ENCODE measurements around the gene MRPS35.

Gene MRPS35

DNA sequence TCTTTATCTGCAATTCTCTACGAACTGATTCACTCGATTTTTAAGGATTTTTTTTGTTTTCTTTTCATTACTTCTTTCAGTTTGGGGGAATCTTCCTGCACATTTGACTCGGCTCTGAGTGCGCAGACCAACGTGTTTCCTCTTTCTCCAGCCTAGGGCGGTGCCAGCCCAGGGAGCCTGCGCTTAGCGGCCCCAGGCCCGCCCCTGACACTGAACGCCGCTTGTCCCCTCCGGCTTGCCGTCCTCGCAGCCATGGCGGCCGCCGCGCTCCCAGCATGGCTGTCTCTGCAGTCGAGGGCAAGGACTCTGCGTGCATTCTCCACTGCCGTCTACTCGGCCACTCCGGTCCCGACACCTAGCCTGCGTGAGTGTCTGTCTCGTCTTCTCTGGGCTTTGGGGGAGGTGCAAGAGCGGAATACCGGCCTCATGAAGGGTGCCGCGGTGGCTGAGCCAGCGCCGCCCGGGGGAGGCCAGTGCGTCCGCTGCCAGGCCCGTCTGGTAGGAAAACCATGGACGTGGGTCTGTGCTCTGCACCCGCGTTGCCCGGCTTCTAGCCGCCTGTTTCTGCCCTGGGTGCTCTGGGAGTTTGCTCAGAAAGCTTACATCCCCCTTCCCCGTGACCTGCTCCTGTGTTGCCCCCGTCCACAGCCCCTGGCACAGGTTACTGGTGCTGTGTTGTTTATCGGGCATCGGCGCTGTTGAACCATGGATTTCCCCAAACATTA, at the start of gene MRPS35:
MRPS35 (plus strand) TSS at position 241 of the 725 bp plus-strand sequence; CDS start at position 253, 12 bp downstream.
- ATAC-seq (peak; percentile 99), DNase-seq (peak; percentile 92)

- no peak for DNase-seq
- no peak for ATAC-seq
Observed at GRCh38 chr12:27665704-27666103, 44.9 kb upstream of the MRPS35 start.

DNA sequence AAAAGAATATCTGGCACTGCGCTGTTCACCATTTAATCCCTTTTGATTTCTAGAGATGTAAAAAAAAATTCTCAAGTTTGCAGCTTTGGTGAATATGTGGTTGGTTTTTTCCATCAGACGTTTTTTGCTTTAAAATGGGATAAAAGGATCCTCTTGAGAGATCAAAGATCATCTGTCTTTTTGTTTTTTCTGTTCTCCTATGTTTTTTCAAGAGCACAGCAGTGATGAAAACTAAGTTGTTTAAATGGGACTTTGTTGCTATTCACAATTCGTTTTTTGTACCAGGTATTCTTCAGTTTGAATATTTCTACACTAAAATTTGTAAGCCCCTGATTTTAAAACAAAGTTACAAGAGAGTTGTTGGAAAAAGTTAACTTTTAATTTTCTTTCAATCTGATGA, 44.1 kb upstream of the MRPS35 start:
- ATAC-seq: no peak
- no peak for DNase-seq

DNA sequence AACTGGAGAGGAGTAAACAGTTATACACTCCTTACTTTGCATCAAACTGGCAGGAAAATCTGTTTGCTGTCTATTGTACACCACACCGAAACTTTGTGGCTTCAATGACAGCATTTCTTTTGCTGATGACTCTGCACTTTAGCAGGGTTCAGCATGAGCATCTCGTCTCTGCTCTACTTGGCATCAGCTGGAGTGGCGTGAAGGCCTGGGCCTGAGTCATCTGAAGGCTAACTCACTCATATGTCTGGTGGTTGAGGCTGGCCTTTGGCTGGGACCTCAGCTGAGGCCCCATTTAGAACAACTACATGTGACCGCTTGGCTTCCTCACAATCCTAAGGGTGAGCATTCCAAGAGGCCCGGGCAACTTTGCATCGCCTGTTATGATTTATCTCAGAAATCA, 43.1 kb upstream of the MRPS35 start:
- ATAC-seq (no peak), DNase-seq (no peak)

DNA sequence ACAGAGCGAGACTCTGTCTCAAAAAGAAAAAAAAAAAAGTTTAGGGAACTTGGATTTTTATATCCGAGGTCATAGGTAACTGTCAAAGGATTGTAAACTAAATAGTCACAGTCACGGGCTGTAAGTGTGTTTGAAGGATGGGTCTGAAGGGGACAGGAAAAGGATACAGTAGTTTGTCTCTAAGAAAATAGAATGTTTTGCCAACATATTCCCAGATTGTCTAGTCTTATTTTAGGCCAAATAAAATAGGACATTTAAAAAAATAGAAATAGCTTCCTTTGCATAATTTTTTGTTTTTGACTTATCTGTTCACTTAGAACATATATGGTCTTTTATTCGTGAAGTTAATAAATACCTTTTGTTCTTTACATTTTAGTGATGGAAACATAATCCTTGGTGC, 38.6 kb upstream of the MRPS35 start:
- DNase-seq: no peak
- ATAC-seq: no peak

- DNase-seq (no peak), ATAC-seq (no peak)
Observed at GRCh38 chr12:27672643-27673042, 38.0 kb upstream of the MRPS35 start.

GRCh38 chr12:27673101-27673718, 37.4 kb upstream of the MRPS35 start:
- ATAC-seq: no peak
- DNase-seq: no peak

DNA sequence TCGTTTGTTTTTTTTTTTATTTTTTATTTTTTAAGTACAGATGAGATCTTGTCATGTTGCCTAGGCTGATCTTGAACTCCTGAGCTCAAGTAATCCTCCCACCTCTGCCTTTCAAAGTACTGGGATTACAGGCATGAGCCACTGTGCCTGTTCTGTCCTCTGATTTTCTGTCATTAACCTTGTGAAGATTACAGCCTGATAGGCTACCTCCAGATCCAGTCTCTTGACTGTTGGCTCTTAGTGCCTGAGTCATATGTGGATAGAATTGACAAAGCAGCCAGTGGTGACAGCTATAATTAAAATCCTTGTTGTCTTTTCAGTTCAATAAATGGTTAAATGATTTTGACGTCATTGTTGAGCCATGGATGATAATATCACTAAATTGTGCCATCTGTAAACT, 35.6 kb upstream of the MRPS35 start:
- ATAC-seq (no peak), DNase-seq (no peak)

DNA sequence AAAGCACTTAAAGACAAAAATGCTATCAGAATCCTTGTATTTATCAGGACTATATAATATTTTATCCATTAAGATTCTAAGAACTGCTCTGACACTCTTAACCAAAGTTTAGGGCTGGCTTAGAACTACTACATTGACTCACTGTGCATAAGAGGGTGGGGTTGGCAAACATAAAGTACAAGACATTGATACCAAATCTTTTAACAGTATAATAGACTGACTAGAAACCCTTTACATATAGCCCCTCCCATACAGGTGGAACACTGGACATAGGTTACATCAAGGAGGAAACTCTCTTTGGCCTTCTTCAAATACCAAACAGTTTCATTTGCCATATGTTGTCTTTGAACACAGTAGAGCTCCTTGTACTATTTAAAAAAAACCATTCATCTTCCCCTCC, 30.0 kb upstream of the MRPS35 start:
- no peak for ATAC-seq
- DNase-seq: no peak

GRCh38 chr12:27682534-27682933, 28.1 kb upstream of the MRPS35 start:
- DNase-seq (no peak), ATAC-seq (no peak)

DNA sequence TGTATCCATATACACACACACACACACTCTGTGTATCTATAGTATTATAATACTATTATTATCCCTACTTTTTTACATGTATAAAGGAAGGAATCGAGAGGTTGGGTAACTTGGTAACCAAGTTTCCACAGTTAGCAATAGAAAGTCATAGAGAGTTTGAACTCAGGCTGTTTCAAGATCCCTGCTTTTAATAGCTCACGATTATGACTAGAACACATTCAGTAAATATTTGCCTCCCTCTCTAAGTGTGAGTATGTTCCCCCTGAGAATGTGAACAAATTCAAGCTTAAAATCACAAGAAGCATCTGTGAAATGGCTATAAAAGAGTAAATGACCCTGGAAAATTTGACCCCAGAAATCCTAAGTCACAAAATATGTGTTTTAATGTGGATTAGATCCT, 25.4 kb upstream of the MRPS35 start:
- DNase-seq (no peak), ATAC-seq (no peak)

GRCh38 chr12:27686147-27686546, 24.5 kb upstream of the MRPS35 start:
- no peak for ATAC-seq
- no peak for DNase-seq

DNA sequence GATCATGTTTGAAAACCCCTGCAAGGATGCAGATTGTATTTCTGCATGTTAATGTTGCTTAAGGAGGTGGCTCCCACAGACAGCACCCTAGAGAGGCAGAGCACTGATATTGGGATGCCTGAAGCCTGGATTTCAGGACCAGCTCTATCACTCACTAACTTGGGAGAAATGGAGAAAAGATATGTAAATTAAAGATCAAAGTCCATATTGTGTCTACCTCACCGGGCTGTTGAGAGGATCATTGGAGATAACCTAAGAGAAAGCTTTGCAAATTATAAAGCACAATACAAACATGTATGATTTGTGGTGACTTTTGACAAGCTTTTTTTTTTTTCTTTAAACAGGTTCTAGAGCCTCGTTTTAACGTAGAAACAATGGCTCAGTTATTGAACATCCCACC, 22.0 kb upstream of the MRPS35 start:
- ATAC-seq (no peak), DNase-seq (no peak)

GRCh38 chr12:27689558-27690180, 21.0 kb upstream of the MRPS35 start:
- ATAC-seq: no peak

GRCh38 chr12:27693403-27693802, 17.2 kb upstream of the MRPS35 start:
- DNase-seq: no peak
- ATAC-seq: no peak

More at GRCh38 chr12:27689558-27690180, 21.0 kb upstream of the MRPS35 start:
- DNase-seq: no peak

GRCh38 chr12:27695556-27696292, 14.9 kb upstream of the MRPS35 start:
- ATAC-seq: no peak
- no peak for DNase-seq

GRCh38 chr12:27696293-27696652, 14.4 kb upstream of the MRPS35 start, which contains the start of gene REP15:
Gene REP15, plus strand, starts transcription at chr12:27696447. Its CDS starts 116 bp downstream, at chr12:27696563.
- DNase-seq: no peak
- no peak for ATAC-seq

DNA sequence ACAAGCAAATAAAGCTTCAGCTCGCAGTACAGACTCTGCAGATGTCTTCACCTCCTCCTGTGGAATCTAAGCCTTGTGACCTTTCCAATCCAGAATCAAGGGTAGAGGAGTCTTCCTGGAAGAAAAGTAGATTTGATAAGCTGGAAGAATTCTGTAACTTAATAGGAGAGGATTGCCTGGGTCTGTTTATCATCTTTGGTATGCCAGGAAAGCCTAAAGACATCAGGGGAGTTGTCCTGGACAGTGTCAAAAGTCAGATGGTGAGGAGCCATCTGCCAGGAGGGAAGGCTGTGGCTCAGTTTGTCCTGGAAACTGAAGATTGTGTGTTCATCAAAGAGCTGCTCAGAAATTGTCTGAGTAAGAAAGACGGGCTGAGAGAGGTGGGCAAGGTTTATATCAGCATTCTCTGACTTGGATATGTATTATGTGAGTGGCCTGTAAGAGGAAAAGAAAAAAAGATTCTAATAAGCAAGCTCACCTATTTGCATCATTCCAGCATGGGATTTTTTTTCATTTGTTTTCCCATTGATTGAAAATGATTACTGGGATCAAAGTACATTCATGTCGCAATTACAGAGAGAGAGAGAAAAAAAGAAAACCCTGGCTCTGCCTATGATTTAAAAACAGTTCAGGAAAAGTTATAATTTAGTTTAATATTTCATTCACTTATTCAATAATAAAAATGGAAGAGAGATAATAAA, 13.6 kb upstream of the MRPS35 start:
- DNase-seq (no peak), ATAC-seq (no peak)

DNA sequence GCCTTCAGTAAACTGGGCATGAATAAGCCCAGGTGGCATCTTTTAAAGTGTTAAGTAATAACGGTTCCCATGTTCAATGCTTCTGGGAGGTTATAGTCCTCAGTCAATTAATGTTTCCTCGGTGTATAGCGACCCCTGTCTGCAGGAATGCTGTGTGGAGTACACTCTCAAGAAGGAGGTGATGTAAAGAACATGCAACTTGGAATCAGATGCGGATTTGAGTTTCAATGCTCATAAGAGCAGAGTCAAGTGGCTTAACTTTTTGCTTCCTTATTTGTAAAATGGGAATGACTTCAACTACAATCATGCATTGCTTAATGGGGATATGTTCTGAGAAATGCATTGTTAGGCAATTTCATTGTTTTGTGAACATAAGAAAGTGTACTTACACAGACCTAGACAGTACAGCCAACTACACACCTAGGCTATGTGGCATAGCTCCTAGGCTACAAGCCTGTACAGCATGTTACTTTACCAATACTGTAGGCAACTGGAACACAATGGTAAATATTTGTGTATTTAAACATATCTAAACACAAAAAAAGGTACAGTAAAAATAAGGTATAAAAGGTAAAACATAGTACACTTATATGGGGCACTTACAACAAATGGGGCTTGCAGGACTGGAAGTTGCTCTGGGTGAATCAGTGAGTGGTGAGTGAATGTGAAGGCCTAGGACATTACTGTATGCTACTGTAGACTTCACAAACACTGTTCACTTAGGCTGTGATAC, 6.7 kb upstream of the MRPS35 start:
- DNase-seq (peak; percentile 77), ATAC-seq (peak; percentile 92)

DNA sequence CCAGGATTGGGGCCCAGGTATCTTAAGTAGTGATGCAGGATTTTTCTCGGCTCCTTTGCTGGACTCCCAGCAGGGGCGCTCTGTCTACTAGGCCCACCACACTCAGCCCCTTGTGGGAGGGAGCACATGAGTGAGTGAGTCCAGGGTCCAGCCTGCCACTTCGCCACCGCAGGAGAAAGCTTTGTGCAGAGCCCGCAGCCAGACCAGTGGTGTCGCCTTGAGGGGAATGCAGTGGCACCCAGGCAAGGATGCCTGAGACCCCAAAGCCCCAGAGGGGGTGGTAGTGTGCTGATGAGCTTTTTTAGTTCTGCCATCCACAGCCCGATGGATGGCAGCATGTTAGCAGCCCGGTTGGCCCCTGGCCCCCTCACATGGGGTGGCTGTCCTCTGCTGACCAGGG, 5.4 kb upstream of the MRPS35 start:
- DNase-seq: no peak
- no peak for ATAC-seq

DNA sequence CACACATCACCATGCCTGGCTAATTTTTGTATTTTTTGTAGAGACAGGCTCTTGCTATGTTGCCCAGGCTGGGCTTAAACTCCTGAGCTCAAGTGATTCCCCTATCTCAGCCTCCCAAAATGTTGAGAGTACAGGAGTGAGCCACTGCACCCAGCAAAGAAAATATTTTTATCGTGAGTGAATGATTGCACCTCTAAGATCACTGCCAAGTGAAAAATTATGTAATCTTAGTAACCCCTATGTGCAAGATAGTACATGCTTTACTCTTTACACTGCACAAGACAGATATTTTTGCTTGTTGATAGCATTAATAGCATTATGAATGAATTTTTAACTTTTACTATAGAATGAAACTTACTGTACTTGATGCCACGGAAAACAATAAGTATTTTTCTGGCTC, 3.4 kb upstream of the MRPS35 start:
- ATAC-seq (no peak), DNase-seq (no peak)

Data from stimulated activated naive CD8-positive, alpha-beta T cell treated with anti-CD3 and anti-CD28 coated beads, Interleukin-15, Interleukin-2, amounts not matched to agents 100 U/mL and 50 U/mL, for 24 hours (primary cell).